Keratinocyte (primary cell): ENCODE results near the gene ZNF598. TPM values are rescaled to one million over a fixed set of nuclear protein-coding genes. Genes with fewer than 3 reads are reported as not detected.

Experiments used
- DNase-seq: peaks from one replicate; pipeline ENCODE4 v3.0.0-alpha.2; 2011; ENCODE audit warnings: low read depth, missing footprints, low spot score
- FAIRE-seq: peaks from 2 replicates; lab custom pipeline; 2011; peaks lifted over from hg19 to GRCh38; lab: Jason Lieb, UNC
- H2AFZ ChIP-seq: 2 replicates; pipeline ENCODE4 v1.6.0; 2012; ENCODE audit warnings: low read length, control low read depth, inconsistent platforms; ENCODE audit not compliant: control insufficient read depth
- H3K27ac ChIP-seq: 2 replicates; pipeline ENCODE4 v1.5.1; 2011; ENCODE audit warnings: low read length; ENCODE audit not compliant: control insufficient read depth, insufficient read depth
- H3K27me3 ChIP-seq: 3 replicates; pipeline ENCODE4 v1.6.0; 2011; ENCODE audit warnings: low read length; ENCODE audit not compliant: control insufficient read depth, insufficient read depth; ENCODE audit errors: extremely low read depth
- H3K36me3 ChIP-seq, 2 experiments: 2 replicates in 1 of 2; 3 replicates in 1 of 2; pipeline ENCODE4 v1.5.1; 2011; ENCODE audit warnings: low read length in 2 of 2, mild to moderate bottlenecking in 1 of 2; ENCODE audit not compliant: control insufficient read depth in 2 of 2, insufficient read depth in 2 of 2; ENCODE audit errors: extremely low read depth in 1 of 2
- H3K4me1 ChIP-seq: 3 replicates; pipeline ENCODE4 v1.5.1; 2011; ENCODE audit warnings: low read length; ENCODE audit not compliant: control insufficient read depth, insufficient read depth; ENCODE audit errors: extremely low read depth
- H3K4me2 ChIP-seq: 3 replicates; pipeline ENCODE4 v1.6.0; 2011; ENCODE audit warnings: low read depth, low read length; ENCODE audit not compliant: control insufficient read depth, insufficient read depth; ENCODE audit errors: extremely low read depth
- H3K4me3 ChIP-seq, 3 experiments: fragments of 200-600 bp in 1 of 3; sonication (generic) in 1 of 3; 2 replicates in 2 of 3; 3 replicates in 1 of 3; pipeline ENCODE4 v1.5.1; 2011 to 2016; ENCODE audit warnings: low read length in 3 of 3, mild to moderate bottlenecking in 3 of 3, control low read depth in 2 of 3, inconsistent platforms in 1 of 3, low read depth in 1 of 3, mixed read lengths in 1 of 3, mixed run types in 1 of 3, moderate library complexity in 1 of 3; ENCODE audit not compliant: control insufficient read depth in 2 of 3, insufficient read depth in 2 of 3; ENCODE audit errors: extremely low read depth in 1 of 3
- H3K79me2 ChIP-seq: 2 replicates; pipeline ENCODE4 v1.6.0; 2012; ENCODE audit warnings: low read length; ENCODE audit not compliant: control insufficient read depth, insufficient read depth
- H3K9ac ChIP-seq: 3 replicates; pipeline ENCODE4 v1.6.0; 2011; ENCODE audit warnings: low read length; ENCODE audit not compliant: control insufficient read depth, insufficient read depth; ENCODE audit errors: extremely low read depth
- H3K9me1 ChIP-seq: 3 replicates; pipeline ENCODE4 v1.6.0; 2011; ENCODE audit warnings: low read length; ENCODE audit not compliant: control insufficient read depth, insufficient read depth; ENCODE audit errors: extremely low read depth
- H3K9me3 ChIP-seq: 2 replicates; pipeline ENCODE4 v1.5.1; 2012; ENCODE audit warnings: low read depth, low read length; ENCODE audit not compliant: control insufficient read depth
- H4K20me1 ChIP-seq: 3 replicates; pipeline ENCODE4 v1.6.0; 2011; ENCODE audit warnings: low read length; ENCODE audit not compliant: control insufficient read depth, insufficient read depth; ENCODE audit errors: extremely low read depth
- EZH2 ChIP-seq: IDR thresholded peaks from one replicate; pipeline ENCODE4 v1.6.1; 2012; ENCODE audit warnings: inconsistent platforms, mild to moderate bottlenecking, low read length, moderate library complexity
- dilution Hi-C: fragments of 300-500 bp; cut with MboI; formaldehyde crosslinking; loops from one replicate; pipeline ENCODE4 v1.7.0; 2020; ENCODE audit warnings: low sequenced_read_pairs; ENCODE audit not compliant: extremely low pct_ligation_motif_present
- polyA plus RNA-seq, 5 experiments: library from polyadenylated mRNA; depleted of rRNA in 3 of 5; stranded (reverse) in 3 of 5; stranded (forward) in 1 of 5; unstranded in 1 of 5; fragments of >200 nt; gene quantifications; 1 replicate in 1 of 5; 2 replicates in 3 of 5; 3 replicates in 1 of 5; pipeline versions ENCODE4 v1.2.1 to v1.2.3, GENCODE V29; 2011 to 2012; ENCODE audit warnings: missing spikeins in 2 of 5, low read depth in 1 of 5, low replicate concordance in 1 of 5
- TF ChIP-seq, protein P1 (sequence below), 3 experiments: IDR thresholded peaks in 1 of 3; conservative IDR thresholded peaks in 1 of 3; optimal IDR thresholded peaks in 1 of 3; 2 replicates in 2 of 3; 3 replicates in 1 of 3; pipeline versions ENCODE3 to v1.5.1; 2011; ENCODE audit warnings: low read length in 3 of 3, mild to moderate bottlenecking in 3 of 3, moderate library complexity in 2 of 3, control low read depth in 1 of 3, inconsistent platforms in 1 of 3; ENCODE audit not compliant: insufficient read depth in 2 of 3; ENCODE audit errors: extremely low read depth in 1 of 3

Gene ZNF598
- polyA plus RNA-seq, 1 donor (not counting 4 experiments of a cell fraction or from before 2014, with no cell fraction given): 18.0 TPM

DNA sequence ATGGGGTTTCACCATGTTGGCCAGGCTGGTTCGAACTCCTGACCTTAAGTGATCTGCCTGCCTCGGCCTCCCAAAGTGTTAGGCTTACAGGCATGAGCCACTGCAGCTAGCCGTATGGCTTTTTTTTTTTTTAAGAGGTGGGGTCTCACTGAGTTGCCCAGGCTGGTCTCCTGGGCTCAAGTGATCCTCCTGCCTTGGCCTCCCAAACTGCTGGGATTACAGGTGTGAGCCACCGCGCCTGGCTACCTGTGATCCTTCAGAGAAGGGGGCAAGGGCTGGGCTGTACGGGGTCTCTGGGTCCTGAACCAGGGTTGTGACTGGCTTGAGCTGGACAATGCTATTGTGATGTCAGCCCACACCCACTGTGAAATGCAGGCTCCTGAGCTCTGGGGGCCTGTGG lies 43.2 kb downstream of the ZNF598 start, which contains the start of gene RNF151:
Gene RNF151, plus strand, starts transcription at position 397 of the 400 bp plus-strand sequence. CDS start 26 bp downstream, outside the sequence.
- Histone ChIP-seq H3K9me1 (peaks cover 3% of the 10 kb centered on the region), H3K4me1 (peaks cover 28% of the 10 kb centered on the region), H3K4me2 (peak within 1 kb of the TSS; percentile 99), H3K27me3 (no peaks in the 10 kb centered on the region), H3K79me2 (peaks cover 49% of the 10 kb centered on the region), H3K9me3 (no peaks in the 10 kb centered on the region), H4K20me1 (peaks cover 19% of the 10 kb centered on the region), H3K4me3 (peak within 1 kb of the TSS; percentile 69 to 85 (median 79)), H3K36me3 (peaks cover 16 to 26% of the 10 kb centered on the region in 2 experiments), H3K27ac (peak within 1 kb of the TSS; percentile 88), H2AFZ (no peak within 1 kb of the TSS), H3K9ac (peak within 1 kb of the TSS; percentile 85)
- dilution Hi-C loops: no loop called here
- FAIRE-seq: no peak
- no peak for DNase-seq
- TF ChIP-seq, protein P1, sequence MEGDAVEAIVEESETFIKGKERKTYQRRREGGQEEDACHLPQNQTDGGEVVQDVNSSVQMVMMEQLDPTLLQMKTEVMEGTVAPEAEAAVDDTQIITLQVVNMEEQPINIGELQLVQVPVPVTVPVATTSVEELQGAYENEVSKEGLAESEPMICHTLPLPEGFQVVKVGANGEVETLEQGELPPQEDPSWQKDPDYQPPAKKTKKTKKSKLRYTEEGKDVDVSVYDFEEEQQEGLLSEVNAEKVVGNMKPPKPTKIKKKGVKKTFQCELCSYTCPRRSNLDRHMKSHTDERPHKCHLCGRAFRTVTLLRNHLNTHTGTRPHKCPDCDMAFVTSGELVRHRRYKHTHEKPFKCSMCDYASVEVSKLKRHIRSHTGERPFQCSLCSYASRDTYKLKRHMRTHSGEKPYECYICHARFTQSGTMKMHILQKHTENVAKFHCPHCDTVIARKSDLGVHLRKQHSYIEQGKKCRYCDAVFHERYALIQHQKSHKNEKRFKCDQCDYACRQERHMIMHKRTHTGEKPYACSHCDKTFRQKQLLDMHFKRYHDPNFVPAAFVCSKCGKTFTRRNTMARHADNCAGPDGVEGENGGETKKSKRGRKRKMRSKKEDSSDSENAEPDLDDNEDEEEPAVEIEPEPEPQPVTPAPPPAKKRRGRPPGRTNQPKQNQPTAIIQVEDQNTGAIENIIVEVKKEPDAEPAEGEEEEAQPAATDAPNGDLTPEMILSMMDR (optimal IDR thresholded peaks at IDR 0.05 in 1 of 3, IDR thresholded peaks at IDR 0.05 in 1 of 3, conservative IDR thresholded peaks at IDR 0.05 in 1 of 3; ENCODE audit: extremely low read depth in 1 of 3, insufficient read depth in 2 of 3, low read length in 3 of 3): no peak
- TF ChIP-seq EZH2: no peak

DNA sequence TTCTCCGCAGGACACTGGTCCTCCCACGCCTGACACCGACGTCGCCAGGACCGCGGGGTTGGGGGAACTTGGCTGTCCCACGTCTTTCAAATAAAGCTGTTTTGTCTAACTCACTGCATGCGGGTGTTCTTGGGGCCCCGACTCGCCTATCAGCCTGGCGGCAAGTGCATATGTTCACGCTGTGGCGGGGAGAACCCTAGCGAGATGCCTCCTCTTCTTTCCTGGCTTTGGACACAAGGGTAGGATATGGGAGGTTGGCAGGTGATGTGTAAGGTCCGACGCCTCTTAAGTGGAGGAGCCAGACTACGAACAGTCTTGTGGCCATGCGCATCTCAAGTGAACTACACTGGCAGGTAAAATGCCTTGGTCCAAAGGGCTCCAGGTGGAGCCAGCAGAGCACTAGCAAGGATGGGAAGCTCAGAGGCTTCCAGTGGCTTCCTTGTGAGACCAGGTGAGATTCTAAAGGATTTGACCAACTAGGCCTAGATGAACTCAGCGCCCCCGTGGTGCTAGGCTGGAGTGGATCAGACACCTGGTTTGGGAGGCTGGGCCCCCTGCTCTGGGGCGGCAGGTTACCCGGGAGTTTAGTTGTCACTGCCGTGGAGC lies 44.1 kb downstream of the ZNF598 start:
- peaks cover 48% of the 10 kb centered on the region for H3K79me2 ChIP-seq
- TF ChIP-seq EZH2: no peak
- TF ChIP-seq, protein P1 (optimal IDR thresholded peaks at IDR 0.05 in 1 of 3, IDR thresholded peaks at IDR 0.05 in 1 of 3, conservative IDR thresholded peaks at IDR 0.05 in 1 of 3; ENCODE audit: extremely low read depth in 1 of 3, insufficient read depth in 2 of 3, low read length in 3 of 3): no peak
- peak overlapping the region; percentile 69 to 85 (median 79) for H3K4me3 ChIP-seq
- no peaks in the 10 kb centered on the region for H3K9me3 ChIP-seq
- no peaks in the 10 kb centered on the region for H3K27me3 ChIP-seq
- H3K27ac ChIP-seq: peak overlapping the region; percentile 88
- FAIRE-seq (no peak), DNase-seq (no peak)
- H3K4me2 ChIP-seq: peak overlapping the region; percentile 99
- H3K9ac ChIP-seq: peak overlapping the region; percentile 85
- no peak overlapping the region for H2AFZ ChIP-seq
- peaks cover 26% of the 10 kb centered on the region for H4K20me1 ChIP-seq
- dilution Hi-C loops: no loop called here
- peaks cover 3% of the 10 kb centered on the region for H3K9me1 ChIP-seq
- peaks cover 17 to 31% of the 10 kb centered on the region in 2 experiments for H3K36me3 ChIP-seq
- H3K4me1 ChIP-seq: peaks cover 32% of the 10 kb centered on the region
